Endothelial cell of umbilical vein (primary cell): Measurements from ENCODE around the gene RASD2. TPM values are rescaled to one million over a fixed set of nuclear protein-coding genes. Genes with fewer than 3 reads are reported as not detected.

Experiments
- BruUV-seq: library from RNA; stranded (reverse); fragments of 400-500 nt; replicated peaks from 2 replicates; lab custom pipeline; 2021; lab: Mats Ljungman, UMichigan
- CTCF ChIA-PET: fragments of 300-600, 350-600 bp; sonication (Branson Sonifier 250); formaldehyde crosslinking; loops from one replicate; lab custom pipeline; 2021; ENCODE audit warnings: antibody characterized with exemption, inconsistent platforms; lab: Charles Lee
- POLR2A ChIA-PET: fragments of 300-600, 350-600 bp; sonication (Branson Sonifier 250); formaldehyde crosslinking; loops from one replicate; lab custom pipeline; 2021; ENCODE audit warnings: antibody characterized with exemption, inconsistent platforms; lab: Charles Lee
- DNase-seq: peaks from one replicate; pipeline ENCODE4 v3.0.0-alpha.2; 2011; ENCODE audit warnings: low read depth, low spot score
- FAIRE-seq: peaks from 2 replicates; lab custom pipeline; 2011; peaks lifted over from hg19 to GRCh38; lab: Jason Lieb, UNC
- H2AFZ ChIP-seq: 2 replicates; pipeline ENCODE4 v1.6.0; 2012; ENCODE audit warnings: low read depth, low read length, control low read depth, inconsistent platforms
- H3K27ac ChIP-seq: 2 replicates; pipeline ENCODE4 v1.5.1; 2011; ENCODE audit warnings: low read depth, mild to moderate bottlenecking, control low read depth, low read length, moderate library complexity; ENCODE audit not compliant: insufficient read depth
- H3K27me3 ChIP-seq, 2 experiments: 2 replicates each; pipeline versions ENCODE4 v1.6.0 to v1.6.1; 2011; ENCODE audit warnings: low read length in 2 of 2, mixed read lengths in 1 of 2; ENCODE audit not compliant: control insufficient read depth in 2 of 2, insufficient read depth in 2 of 2
- H3K36me3 ChIP-seq, 2 experiments: 2 replicates in 1 of 2; 3 replicates in 1 of 2; pipeline ENCODE4 v1.5.1; 2011; ENCODE audit warnings: low read length in 2 of 2, mild to moderate bottlenecking in 1 of 2, moderate library complexity in 1 of 2; ENCODE audit not compliant: control insufficient read depth in 2 of 2, insufficient read depth in 2 of 2; ENCODE audit errors: extremely low read depth in 1 of 2
- H3K4me1 ChIP-seq: 3 replicates; pipeline ENCODE4 v1.5.1; 2011; ENCODE audit warnings: mild to moderate bottlenecking, low read length; ENCODE audit not compliant: control insufficient read depth, insufficient read depth; ENCODE audit errors: extremely low read depth
- H3K4me2 ChIP-seq: 2 replicates; pipeline ENCODE4 v1.6.1; 2011; ENCODE audit warnings: low read length, control low read depth, mixed read lengths; ENCODE audit not compliant: insufficient read depth
- H3K4me3 ChIP-seq, 3 experiments: fragments of 200-600 bp in 1 of 3; sonication (generic), shearing (Covaris generic) in 1 of 3; replicated peaks in 1 of 3; 2 replicates each; pipeline ENCODE4 v1.5.1; 2011 to 2016; ENCODE audit warnings: control low read depth in 3 of 3, low read length in 3 of 3, mild to moderate bottlenecking in 2 of 3, inconsistent platforms in 1 of 3, low read depth in 1 of 3, moderate library complexity in 1 of 3; ENCODE audit not compliant: insufficient read depth in 1 of 3
- H3K79me2 ChIP-seq: 2 replicates; pipeline ENCODE4 v1.6.0; 2012; ENCODE audit warnings: low read length, inconsistent platforms; ENCODE audit not compliant: control insufficient read depth, insufficient read depth
- H3K9ac ChIP-seq: replicated peaks from 2 replicates; pipeline ENCODE3; 2011; ENCODE audit warnings: low read length, control low read depth; ENCODE audit not compliant: insufficient read depth; ENCODE audit errors: extremely low read depth
- H3K9me1 ChIP-seq: replicated peaks from 3 replicates; pipeline ENCODE4 v1.6.0; 2011; ENCODE audit warnings: mild to moderate bottlenecking, low read length; ENCODE audit not compliant: control insufficient read depth, insufficient read depth; ENCODE audit errors: extremely low read depth
- H3K9me3 ChIP-seq: replicated peaks from 2 replicates; pipeline ENCODE4 v1.5.1; 2012; ENCODE audit warnings: low read length, inconsistent platforms; ENCODE audit not compliant: control insufficient read depth, insufficient read depth
- H4K20me1 ChIP-seq: replicated peaks from 2 replicates; pipeline ENCODE3; 2011; ENCODE audit warnings: mild to moderate bottlenecking, low read length; ENCODE audit not compliant: control insufficient read depth, insufficient read depth; ENCODE audit errors: extremely low read depth
- CTCF ChIP-seq, 2 donors: IDR thresholded peaks; 1 replicate in 1 of 2; 2 replicates in 1 of 2; pipeline ENCODE4 v1.5.1; 2011; ENCODE audit warnings: low read length in 2 of 2, mild to moderate bottlenecking in 2 of 2, moderate library complexity in 2 of 2, control low read depth in 1 of 2, inconsistent platforms in 1 of 2, low read depth in 1 of 2; ENCODE audit not compliant: insufficient read depth in 1 of 2; ENCODE audit errors: extremely low read depth in 1 of 2
- EZH2 ChIP-seq: IDR thresholded peaks from 2 replicates; pipeline ENCODE4 v1.6.1; 2012; ENCODE audit warnings: borderline replicate concordance, low read depth, mild to moderate bottlenecking, moderate library complexity, low read length, inconsistent platforms; ENCODE audit not compliant: severe bottlenecking
- FOS ChIP-seq: IDR thresholded peaks from 2 replicates; pipeline ENCODE4 v1.6.1; 2011; ENCODE audit warnings: mild to moderate bottlenecking, low read length, moderate library complexity, borderline replicate concordance; ENCODE audit not compliant: insufficient read depth
- GATA2 ChIP-seq: IDR thresholded peaks from 2 replicates; pipeline ENCODE4 v1.7.0; 2011; ENCODE audit warnings: low read depth, mild to moderate bottlenecking, moderate library complexity, mixed read lengths, low read length; ENCODE audit not compliant: insufficient read length, insufficient read depth
- JUN ChIP-seq: IDR thresholded peaks from 2 replicates; pipeline ENCODE4 v1.6.1; 2011; ENCODE audit warnings: borderline replicate concordance, low read depth; ENCODE audit not compliant: insufficient read length, insufficient read depth
- MAX ChIP-seq: IDR thresholded peaks from 2 replicates; pipeline ENCODE4 v1.6.1; 2011; ENCODE audit not compliant: insufficient read depth, insufficient read length
- MYC ChIP-seq: IDR thresholded peaks from one replicate; pipeline ENCODE4 v1.6.1; 2011; ENCODE audit warnings: mild to moderate bottlenecking, low read depth, low read length
- POLR2A ChIP-seq: IDR thresholded peaks from 2 replicates; pipeline ENCODE4 v1.6.1; 2012; ENCODE audit warnings: low read depth, mild to moderate bottlenecking, control low read depth, low read length
- POLR2AphosphoS5 ChIP-seq: IDR thresholded peaks from 2 replicates; pipeline ENCODE4 v1.6.1; 2012; ENCODE audit warnings: low read depth, mild to moderate bottlenecking, control low read depth, low read length, moderate library complexity; ENCODE audit not compliant: insufficient read depth
- dilution Hi-C: fragments of 300-500 bp; cut with MboI; formaldehyde crosslinking; loops from one replicate; pipeline ENCODE4 v1.15.0; 2019; ENCODE audit warnings: low sequenced_read_pairs; ENCODE audit not compliant: extremely low pct_ligation_motif_present
- intact Hi-C: fragments of 100-400 bp; cut with micrococcal nuclease; formaldehyde crosslinking; loops from one replicate; pipeline ENCODE4 v1.10.0; 2022
- polyA plus RNA-seq, 4 experiments: library from polyadenylated mRNA; depleted of rRNA in 3 of 4; stranded (reverse) in 3 of 4; unstranded in 1 of 4; fragments of >200 nt; gene quantifications; 2 replicates each; pipeline versions ENCODE4 v1.2.1 to v1.2.3, GENCODE V29; 2011 to 2012; ENCODE audit warnings: missing spikeins in 1 of 4
- total RNA-seq: library from RNA; stranded (reverse); gene quantifications from 2 replicates; pipeline ENCODE4 v1.2.3, GENCODE V29; 2021

Gene RASD2
- total and polyA plus RNA-seq, 2 donors (not counting 3 experiments of a cell fraction or from before 2014, with no cell fraction given), result not detected

GRCh38 chr22:35544189-35544588 is 3.6 kb downstream of the RASD2 start:
- ChIA-PET POLR2A (no interaction called here), CTCF (interaction anchor here (0.9 to 1.6 kb wide), 2 partner anchors 87 to 113 kb away, joined by 3 to 4 read pairs; no protein-coding TSS in a partner anchor)
- Histone ChIP-seq H3K9ac (no peak overlapping the region), H3K27ac (no peak overlapping the region), H3K9me3 (no peaks in the 10 kb centered on the region), H3K4me1 (peaks cover 9% of the 10 kb centered on the region), H3K27me3 (peaks cover 24 to 26% of the 10 kb centered on the region in 2 experiments), H3K4me3 (no peak overlapping the region), H3K36me3 (no peaks in the 10 kb centered on the region), H2AFZ (no peak overlapping the region), H3K9me1 (no peaks in the 10 kb centered on the region), H4K20me1 (no peaks in the 10 kb centered on the region), H3K79me2 (no peaks in the 10 kb centered on the region), H3K4me2 (no peak overlapping the region)
- BruUV-seq, result no TSS peak
- no peak for TF ChIP-seq GATA2
- no peak for TF ChIP-seq POLR2A
- TF ChIP-seq POLR2AphosphoS5, result no peak
- no peak for TF ChIP-seq JUN
- no peak for TF ChIP-seq EZH2
- no peak for TF ChIP-seq FOS
- no peak for TF ChIP-seq MAX
- TF ChIP-seq MYC, result no peak
- TF ChIP-seq CTCF (IDR thresholded peaks at IDR 0.05; ENCODE audit: extremely low read depth in 1 of 2, insufficient read depth in 1 of 2, low read depth in 1 of 2, low read length in 2 of 2), result no peak
- intact Hi-C loops, result loop anchor here (5.0 kb wide), 1 partner anchor 72 kb away; no protein-coding TSS in a partner anchor
- DNase-seq, result no peak
- FAIRE-seq, result no peak
- dilution Hi-C loops, result no loop called here
